Body of pancreas (tissue), 4 donors: ENCODE results near the gene RXRA. TPM values are rescaled to one million over a fixed set of nuclear protein-coding genes. Genes with fewer than 3 reads are reported as not detected.

Source experiments
- ATAC-seq: fragments of 150-250 bp; one replicate; pipeline ENCODE4 v1.9.1; 2016
- DNase-seq, 4 donors: peaks; one replicate each; pipeline ENCODE4 v3.0.0-alpha.2; 2019
- H3K27ac ChIP-seq, 4 donors: fragments of 200-600 bp; sonication (generic); 1 replicate in 3 of 4; 2 replicates in 1 of 4; pipeline versions ENCODE4 v1.5.1 to v1.6.1; 2016 to 2019; ENCODE audit warnings: mild to moderate bottlenecking in 1 of 4, mixed read lengths in 1 of 4, moderate library complexity in 1 of 4
- H3K27me3 ChIP-seq, 2 donors: fragments of 200-600 bp; sonication (generic); one replicate each; pipeline ENCODE4 v1.6.0; 2016; ENCODE audit warnings: mild to moderate bottlenecking in 1 of 2
- H3K36me3 ChIP-seq, 2 donors: fragments of 200-600 bp; sonication (generic); replicated peaks in 1 of 2; 2 replicates each; pipeline ENCODE4 v1.5.1; 2016; ENCODE audit warnings: low read depth in 2 of 2; ENCODE audit not compliant: insufficient read depth in 1 of 2
- H3K4me1 ChIP-seq: fragments of 200-600 bp; sonication (generic); one replicate; pipeline ENCODE4 v1.6.0; 2016
- H3K4me3 ChIP-seq, 2 donors: fragments of 200-600 bp; sonication (generic); 1 replicate in 1 of 2; 2 replicates in 1 of 2; pipeline ENCODE4 v1.5.1; 2016 to 2019
- H3K9me3 ChIP-seq, 3 donors: fragments of 200-600 bp; sonication (generic); 1 replicate in 2 of 3; 2 replicates in 1 of 3; pipeline ENCODE4 v1.5.1; 2016
- POLR2A ChIP-seq, 3 donors: fragments of 450-650 bp; IDR thresholded peaks; one replicate each; pipeline ENCODE4 v1.6.1; 2016; ENCODE audit warnings: antibody characterized with exemption in 3 of 3, mild to moderate bottlenecking in 2 of 3
- WGBS, 2 donors: methylation state at CpG; one replicate each; pipeline ENCODE4 v1.1.5; 2017; 5-methylcytosine and 5-hydroxymethylcytosine counted together
- intact Hi-C: fragments of 100-400 bp; cut with DNase I; formaldehyde crosslinking; loops from one replicate; pipeline ENCODE4 v1.15.1; 2023
- total RNA-seq, 2 donors: library from RNA; depleted of rRNA; stranded (reverse); fragments of >200 nt; gene quantifications; one replicate each; pipeline ENCODE4 v1.1.0, GENCODE V29; 2016
- TF ChIP-seq, protein P1 (sequence below), 7 experiments: fragments of 450-650 bp in 4 of 7; fragments of 200-600 bp in 3 of 7; sonication (generic) in 3 of 7; IDR thresholded peaks; one replicate each; pipeline ENCODE4 v1.5.1; 2016 to 2019; ENCODE audit warnings: antibody characterized with exemption in 7 of 7

RXRA gene
- total RNA-seq, 2 donors from 2014 or later, result 31.4 to 41.9 TPM

DNA sequence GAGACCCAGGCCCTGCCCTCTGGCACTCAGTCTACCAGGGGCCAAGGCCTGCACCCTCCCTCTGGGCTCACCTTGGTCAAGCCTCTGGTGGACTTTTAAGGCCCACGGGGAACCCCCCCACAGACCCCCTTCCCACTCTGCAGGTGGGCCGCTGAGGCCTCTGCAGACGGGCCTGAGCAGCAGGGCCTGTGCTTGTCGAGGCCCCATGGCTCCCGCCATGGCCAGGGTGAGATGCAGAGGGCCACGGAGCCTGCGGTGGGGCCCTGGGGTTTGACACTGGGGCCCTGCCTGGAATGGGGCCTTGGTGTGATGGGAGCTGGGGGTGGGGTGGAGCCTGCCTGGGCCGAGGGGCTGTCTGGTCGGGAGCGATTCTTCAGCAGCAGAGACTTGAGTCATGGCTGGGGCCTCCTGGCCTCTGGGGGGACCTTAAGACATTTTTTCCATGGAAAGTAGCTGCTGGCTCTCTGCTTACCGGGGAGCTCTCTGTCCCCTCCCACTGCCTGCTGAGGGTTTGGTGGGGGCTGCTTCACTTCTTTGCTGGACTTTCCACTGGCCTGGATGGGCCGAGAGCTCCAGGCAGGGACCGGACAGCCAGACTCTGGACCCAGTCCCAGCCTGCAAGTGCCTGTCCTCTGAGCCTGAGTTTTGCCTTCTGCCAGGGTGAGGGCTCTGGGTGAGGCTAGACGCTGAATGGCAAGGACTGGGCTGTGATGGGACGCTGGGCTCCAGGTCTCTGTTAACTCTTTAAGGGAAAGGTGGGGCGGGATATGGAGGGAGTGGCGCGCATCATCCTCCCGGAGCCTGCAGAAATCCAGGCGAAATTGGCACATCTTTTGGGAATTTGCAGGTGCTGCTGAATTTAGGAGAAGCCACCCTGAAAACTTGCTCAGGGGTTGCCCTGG is 132.2 kb downstream of the RXRA start:
- no peak for DNase-seq
- TF ChIP-seq, protein P1, sequence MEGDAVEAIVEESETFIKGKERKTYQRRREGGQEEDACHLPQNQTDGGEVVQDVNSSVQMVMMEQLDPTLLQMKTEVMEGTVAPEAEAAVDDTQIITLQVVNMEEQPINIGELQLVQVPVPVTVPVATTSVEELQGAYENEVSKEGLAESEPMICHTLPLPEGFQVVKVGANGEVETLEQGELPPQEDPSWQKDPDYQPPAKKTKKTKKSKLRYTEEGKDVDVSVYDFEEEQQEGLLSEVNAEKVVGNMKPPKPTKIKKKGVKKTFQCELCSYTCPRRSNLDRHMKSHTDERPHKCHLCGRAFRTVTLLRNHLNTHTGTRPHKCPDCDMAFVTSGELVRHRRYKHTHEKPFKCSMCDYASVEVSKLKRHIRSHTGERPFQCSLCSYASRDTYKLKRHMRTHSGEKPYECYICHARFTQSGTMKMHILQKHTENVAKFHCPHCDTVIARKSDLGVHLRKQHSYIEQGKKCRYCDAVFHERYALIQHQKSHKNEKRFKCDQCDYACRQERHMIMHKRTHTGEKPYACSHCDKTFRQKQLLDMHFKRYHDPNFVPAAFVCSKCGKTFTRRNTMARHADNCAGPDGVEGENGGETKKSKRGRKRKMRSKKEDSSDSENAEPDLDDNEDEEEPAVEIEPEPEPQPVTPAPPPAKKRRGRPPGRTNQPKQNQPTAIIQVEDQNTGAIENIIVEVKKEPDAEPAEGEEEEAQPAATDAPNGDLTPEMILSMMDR (IDR thresholded peaks at IDR 0.05), result no peak
- no peak for TF ChIP-seq POLR2A (IDR thresholded peaks at IDR 0.05)
- ATAC-seq, result no peak
- intact Hi-C loops, result no loop called here
- Histone ChIP-seq H3K4me1 (peaks cover 14% of the 10 kb centered on the region), H3K27ac (no peak overlapping the region), H3K36me3 (no peaks in the 10 kb centered on the region), H3K27me3 (no peaks in the 10 kb centered on the region), H3K9me3 (peaks cover 0 to 8% (median 0%) of the 10 kb centered on the region in 3 donors), H3K4me3 (no peak overlapping the region)
- WGBS, 2 donors, result 64 to 85% methylated on average over 11 to 20 of the region's 20 CpGs

DNA sequence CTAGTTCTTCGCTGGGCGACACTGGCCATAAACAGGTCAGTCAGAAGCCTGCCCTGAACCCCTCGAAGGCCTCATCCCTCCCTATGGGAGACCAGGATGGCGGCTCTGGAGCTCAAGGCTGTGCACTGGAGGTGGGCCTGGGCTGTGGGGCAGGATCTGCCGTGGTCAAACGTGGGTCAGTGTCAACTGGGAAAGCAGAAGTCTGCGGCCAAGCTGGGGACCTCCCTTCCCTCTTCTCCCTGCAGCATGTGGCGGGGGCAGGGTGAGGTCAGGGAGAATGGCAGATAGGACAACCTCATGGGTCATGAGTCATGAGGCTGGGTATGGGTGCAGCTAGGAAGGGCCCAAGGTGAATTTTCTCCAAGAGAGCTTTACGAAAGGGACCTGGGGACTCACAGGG is 132.9 kb downstream of the RXRA start:
- H3K4me3 ChIP-seq, result no peak overlapping the region
- DNase-seq, result peak in 1 of 4 donors; percentile 54
- no peak for ATAC-seq
- H3K27ac ChIP-seq, result no peak overlapping the region
- intact Hi-C loops, result no loop called here
- peaks cover 14% of the 10 kb centered on the region for H3K4me1 ChIP-seq
- TF ChIP-seq, protein P1 (IDR thresholded peaks at IDR 0.05), result no peak
- TF ChIP-seq POLR2A (IDR thresholded peaks at IDR 0.05), result no peak
- H3K36me3 ChIP-seq, result no peaks in the 10 kb centered on the region
- H3K9me3 ChIP-seq, result peaks cover 0 to 8% (median 0%) of the 10 kb centered on the region in 3 donors
- H3K27me3 ChIP-seq, result no peaks in the 10 kb centered on the region
- WGBS, 2 donors, result 67 to 69% methylated on average over 3 to 9 of the region's 9 CpGs

DNA sequence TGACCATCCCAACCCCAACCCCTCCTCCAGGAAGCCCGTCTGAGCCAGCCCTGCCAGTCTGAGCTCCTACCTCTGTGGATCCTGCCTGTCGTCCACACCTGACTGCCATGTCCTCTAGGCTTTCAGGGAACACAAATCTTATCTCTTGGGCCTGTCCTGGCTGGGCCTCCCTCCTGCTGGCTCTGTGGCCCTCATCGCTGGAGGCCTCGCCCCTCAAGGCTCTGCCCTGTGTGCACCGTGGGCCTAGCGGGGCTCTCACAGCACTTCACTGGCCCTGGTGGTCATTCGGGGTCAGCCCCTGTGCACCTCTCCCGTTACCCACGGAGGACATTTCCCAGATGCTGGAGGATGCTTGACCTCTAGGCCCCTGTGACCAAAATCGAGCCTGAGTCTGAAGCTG is 133.3 kb downstream of the RXRA start:
- no peak overlapping the region for H3K27ac ChIP-seq
- H3K4me3 ChIP-seq, result no peak overlapping the region
- H3K4me1 ChIP-seq, result peaks cover 14% of the 10 kb centered on the region
- no peaks in the 10 kb centered on the region for H3K27me3 ChIP-seq
- WGBS, 2 donors, result 80 to 87% methylated on average over 2 to 10 of the region's 10 CpGs
- DNase-seq (no peak), ATAC-seq (no peak)
- no peaks in the 10 kb centered on the region for H3K36me3 ChIP-seq
- intact Hi-C loops, result no loop called here
- no peak for TF ChIP-seq POLR2A (IDR thresholded peaks at IDR 0.05)
- TF ChIP-seq, protein P1 (IDR thresholded peaks at IDR 0.05), result no peak
- peaks cover 0 to 8% (median 0%) of the 10 kb centered on the region in 3 donors for H3K9me3 ChIP-seq

DNA sequence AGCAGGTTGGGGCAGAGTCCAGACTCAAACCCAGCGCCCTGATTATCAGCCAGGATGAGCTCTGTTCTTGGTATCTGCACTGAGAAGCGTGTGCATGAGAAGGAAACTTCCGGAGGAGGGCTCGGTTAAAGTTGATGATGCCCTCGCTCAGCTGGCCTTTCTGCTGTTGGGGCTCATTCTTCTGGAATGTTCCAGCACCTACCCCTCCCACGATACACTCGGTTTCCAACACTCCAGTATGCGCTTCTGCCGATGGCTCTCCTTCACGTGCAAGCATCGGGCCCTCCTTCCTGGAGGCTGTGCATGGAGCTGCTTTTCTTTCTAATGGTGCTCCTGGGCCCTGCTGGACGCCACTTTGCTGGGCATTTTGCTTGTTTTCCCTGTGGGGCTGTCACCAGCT is 134.0 kb downstream of the RXRA start:
- WGBS, 2 donors, result 86 to 92% methylated on average over 12 of the region's 12 CpGs
- H3K9me3 ChIP-seq, result peaks cover 0 to 8% (median 0%) of the 10 kb centered on the region in 3 donors
- no peak overlapping the region for H3K4me3 ChIP-seq
- H3K27me3 ChIP-seq, result no peaks in the 10 kb centered on the region
- H3K36me3 ChIP-seq, result no peaks in the 10 kb centered on the region
- DNase-seq (no peak), ATAC-seq (no peak)
- H3K4me1 ChIP-seq, result peaks cover 14% of the 10 kb centered on the region
- intact Hi-C loops, result no loop called here
- H3K27ac ChIP-seq, result no peak overlapping the region
- TF ChIP-seq POLR2A (IDR thresholded peaks at IDR 0.05), result no peak
- TF ChIP-seq, protein P1 (IDR thresholded peaks at IDR 0.05), result no peak
